NOMO-1 treated with DMSO at 0.1 percent for 48 hours (cell line): ENCODE results near the gene NDST3.

Source experiments
- DNase-seq: peaks from one replicate; lab custom pipeline; 2025; ENCODE audit not compliant: unreplicated experiment; lab: John Stamatoyannopoulos, UW

NDST3 gene

DNA sequence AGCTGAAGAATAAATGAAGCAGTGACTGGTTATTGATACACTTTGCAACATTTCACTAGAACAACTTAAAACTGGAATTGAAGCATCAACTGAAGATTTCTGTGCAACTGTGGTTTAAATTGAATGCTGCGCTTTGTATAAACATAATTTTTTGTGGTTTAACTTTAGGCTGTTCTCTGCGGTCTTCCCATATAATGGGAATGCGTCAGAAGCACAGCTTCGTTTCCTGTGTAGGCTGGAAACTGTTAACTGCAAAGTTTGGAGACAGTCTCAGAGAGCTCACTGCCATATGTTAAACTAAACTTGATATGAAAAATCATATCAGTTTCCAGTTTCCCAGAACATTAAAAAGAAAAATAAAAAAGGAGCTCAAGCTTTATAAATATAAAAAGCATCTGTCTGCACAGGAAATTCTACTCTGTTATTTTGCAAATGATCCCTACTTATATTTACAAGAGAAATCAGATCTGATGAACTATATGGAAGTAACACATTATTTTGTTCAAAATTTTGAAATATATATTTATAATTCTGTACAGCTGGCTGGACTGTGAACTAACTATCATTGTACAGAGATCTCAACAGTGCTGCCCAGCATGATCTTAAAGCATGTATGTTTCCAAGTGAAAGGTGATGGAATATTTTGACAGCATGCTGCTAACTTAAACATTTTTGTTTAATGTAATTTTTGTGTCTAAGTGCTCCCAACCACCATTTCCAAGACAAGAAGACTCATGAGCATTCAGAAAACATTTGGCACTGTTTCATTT lies 139.9 kb downstream of the NDST3 start:
- peak; percentile 20 for DNase-seq

DNA sequence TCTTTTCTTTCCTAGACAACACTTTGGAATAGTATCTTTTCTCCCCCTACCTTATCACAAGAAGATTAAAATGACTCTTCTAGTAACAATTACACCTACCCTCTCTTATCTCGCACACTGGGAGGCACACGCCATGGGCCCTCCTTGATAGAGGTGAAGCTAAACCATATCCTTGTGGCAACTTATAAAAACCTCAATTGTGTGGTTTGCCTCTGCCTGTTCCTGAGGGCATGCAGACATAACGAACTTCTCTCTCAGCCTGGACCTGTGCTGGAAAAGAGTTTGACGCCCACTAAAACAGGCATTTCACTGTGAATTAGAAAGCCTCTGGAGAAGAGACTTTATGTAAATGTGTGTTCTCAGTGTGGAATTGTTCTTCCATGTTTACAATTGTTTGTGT lies 141.2 kb downstream of the NDST3 start:
- no peak for DNase-seq

DNA sequence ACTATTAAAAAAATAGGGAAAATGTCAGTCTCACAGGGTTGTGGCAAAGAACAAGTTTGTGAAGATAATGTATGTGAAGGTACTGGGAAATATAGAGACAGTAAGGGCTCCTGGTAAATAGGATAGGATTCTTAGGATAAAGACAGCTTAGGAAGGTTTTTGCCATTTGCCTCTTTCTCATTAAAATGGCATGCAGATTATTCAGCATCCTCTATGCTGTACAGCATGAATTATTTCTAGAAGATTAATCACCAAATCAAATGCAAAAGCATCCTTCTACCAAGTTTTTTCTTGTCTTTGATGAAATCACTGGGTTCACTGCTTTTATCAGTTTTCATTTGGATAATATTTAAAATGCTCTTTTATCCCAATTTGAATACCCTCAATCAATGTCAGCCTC lies 142.8 kb downstream of the NDST3 start:
- DNase-seq = no peak

DNA sequence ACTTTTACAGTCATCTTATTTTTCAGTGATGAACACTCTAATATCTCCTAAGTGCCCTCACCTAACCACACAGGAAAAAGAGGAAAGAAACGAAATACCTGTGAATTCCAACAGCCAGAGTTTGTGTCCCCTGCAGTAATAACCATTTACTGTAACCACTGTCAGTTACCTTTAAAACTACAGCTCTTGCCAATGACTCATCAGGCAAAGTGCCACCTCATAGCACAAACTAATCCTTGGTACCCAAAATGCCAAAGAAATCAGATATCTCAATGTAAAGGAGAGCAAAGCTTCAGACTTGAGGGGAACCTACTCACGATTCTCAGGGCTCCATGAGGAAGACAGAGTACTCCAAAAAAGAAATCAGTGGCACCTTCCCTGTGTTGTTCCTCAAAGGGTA lies 146.5 kb downstream of the NDST3 start:
- DNase-seq = no peak

DNA sequence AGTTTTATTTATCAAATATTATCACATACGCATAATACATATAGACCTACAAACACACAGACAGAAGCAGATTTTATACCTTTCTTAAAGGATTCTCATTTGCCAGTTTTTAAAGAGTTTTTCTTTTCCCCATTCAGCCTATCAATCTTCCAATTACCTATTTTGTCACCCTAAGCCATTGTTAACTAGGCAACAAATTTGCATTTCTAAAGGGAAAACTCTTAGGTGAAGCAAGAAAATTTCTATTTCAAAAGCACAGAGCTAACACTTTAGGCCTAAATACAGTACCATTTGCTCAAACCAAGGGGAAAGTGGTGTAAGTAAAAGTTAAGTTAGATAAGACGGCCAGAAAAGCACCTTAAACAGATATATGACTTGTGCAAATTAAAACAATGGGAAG lies 156.6 kb downstream of the NDST3 start:
- no peak for DNase-seq

DNA sequence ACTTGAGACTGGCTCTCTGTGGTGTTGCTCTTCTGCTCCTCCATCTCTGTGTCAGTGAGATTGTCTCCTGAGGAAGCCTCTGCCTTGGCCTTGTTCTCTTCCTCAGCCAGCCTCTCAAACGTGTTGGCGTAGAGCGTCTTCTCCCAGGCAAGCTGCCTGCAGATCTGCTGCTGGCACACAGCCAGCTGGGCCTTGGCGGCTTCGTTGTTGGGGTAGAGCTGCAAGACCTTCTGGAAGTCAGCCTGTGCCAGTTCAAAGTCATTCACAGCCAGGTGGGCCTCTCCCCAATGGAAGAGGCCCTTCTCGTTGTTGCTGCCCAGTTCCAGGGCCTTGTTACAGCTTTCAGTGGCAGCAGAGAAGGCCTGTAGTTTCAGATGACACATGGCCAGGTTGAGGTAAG lies 159.1 kb downstream of the NDST3 start:
- DNase-seq = no peak

DNA sequence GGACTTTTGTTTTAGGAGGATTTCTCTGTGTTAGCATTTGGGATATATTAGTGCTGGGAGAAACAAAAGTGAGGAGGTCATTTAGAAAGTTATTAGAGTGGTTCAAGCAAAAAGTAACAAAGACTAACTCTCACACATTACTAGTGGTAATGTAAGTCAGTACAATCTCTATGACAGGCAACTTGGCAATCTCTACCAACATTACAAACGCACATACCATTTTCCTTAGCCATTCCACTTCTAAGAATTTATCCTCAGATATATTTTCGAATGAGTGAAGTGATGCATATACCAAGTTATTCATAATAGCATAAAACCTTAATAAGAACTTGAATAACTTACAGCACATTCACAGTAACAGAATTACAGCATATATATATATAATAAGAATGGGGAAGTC lies 172.3 kb downstream of the NDST3 start:
- DNase-seq = no peak

DNA sequence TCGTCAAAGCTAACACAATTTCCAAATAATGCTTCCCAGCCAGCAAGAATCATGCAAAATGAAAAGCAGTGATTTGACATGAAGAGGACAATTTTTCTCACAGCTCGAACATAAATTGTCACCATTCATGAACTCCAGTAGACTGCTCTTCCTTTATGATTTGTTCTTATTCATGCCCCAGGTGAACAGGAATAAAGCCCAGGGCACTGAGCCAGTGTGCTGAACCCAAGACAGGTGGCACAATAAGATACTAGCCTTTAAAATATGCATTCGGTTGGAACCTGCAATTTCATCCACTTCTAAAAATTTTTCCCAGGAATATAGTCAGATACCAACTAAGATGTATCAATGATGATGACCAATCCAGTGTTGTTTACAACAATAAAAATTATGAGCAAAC lies 178.8 kb downstream of the NDST3 start:
- DNase-seq = no peak

DNA sequence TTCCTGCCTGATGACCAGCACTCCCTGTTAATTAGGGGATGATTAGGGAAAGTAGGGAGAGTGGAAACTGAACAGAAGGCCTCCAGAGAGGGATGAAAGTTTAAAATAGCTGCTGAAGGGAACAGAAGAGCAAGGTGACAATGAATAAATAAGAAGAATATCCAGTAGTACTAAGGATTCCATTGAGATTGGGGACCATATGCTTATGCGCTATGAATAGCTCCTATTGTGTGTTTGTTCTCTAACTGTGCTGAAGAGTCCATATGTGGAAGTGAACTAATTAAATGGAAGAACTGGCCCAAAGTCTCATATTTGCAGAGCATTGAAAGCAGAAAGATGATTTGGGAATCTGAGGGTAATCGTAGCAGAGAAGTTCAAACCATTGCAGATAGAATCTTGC lies 181.5 kb downstream of the NDST3 start:
- DNase-seq = no peak

DNA sequence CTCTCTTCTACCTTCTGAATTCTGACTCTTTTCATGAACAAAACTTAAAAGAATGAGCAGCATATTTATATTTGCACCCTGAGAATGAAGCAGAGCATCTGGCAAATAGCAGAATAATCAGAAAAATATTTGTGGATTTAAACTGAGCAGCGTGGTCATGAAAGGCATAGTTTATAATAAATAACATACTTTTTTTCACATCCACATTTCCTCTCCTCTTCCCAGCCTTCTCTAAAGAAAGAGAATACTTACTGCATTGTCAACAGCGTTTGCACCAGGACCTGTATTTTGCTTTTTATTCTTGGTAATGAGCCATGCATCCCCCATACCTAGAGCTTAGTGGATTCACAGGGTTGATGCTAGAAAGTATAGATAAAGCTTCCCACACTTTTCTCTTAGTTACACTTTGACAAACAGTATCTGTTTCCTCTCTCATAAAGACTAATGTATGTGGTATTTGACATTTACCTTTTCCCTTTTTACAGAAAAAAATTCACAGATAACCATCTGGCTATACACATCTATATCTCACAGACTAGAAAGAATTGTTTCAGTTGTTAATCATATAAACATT lies 187.0 kb downstream of the NDST3 start:
- no peak for DNase-seq

DNA sequence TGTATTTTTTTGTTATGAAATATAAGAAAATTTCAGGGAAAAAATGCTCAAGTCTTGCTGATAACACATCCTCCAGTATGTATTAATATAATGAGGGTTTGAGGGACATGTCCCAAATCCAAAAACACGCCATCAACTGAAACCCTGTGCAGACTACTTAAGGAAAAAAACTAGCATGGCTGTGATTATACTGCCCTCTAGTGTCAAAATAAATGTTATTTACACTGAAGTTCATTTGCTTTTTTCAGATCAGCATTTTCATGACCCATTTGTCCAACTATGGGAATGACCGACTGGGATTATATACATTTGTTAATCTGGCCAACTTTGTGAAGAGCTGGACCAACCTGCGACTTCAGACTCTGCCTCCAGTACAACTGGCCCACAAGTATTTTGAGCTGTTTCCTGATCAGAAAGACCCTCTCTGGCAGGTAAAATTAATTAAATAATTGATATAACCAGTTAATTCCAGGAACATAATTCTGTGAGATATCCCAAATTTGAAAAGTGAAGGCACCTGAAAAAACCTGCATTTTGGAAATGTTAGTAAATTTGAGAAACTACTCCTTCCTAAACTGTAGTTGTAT lies 190.1 kb downstream of the NDST3 start:
- peak; percentile 49 for DNase-seq

DNA sequence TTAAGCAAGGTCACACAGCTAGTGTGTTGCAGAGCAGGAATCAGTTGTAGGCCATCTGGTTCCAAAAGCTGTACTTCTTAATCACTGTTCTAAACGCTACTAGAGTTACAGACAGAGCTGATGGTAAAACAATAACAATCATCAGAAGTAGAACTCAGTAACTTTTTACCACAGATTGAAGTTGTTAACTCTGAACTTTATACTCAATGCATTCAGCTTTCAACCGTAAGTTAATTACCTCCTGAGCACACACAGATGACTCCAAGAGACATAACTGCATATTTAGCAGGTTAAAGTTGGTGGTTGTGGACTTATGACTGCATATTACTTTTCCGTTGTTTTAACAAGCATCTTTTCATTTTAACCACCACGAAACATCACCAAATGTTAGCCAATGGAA lies 191.2 kb downstream of the NDST3 start:
- DNase-seq = no peak

DNA sequence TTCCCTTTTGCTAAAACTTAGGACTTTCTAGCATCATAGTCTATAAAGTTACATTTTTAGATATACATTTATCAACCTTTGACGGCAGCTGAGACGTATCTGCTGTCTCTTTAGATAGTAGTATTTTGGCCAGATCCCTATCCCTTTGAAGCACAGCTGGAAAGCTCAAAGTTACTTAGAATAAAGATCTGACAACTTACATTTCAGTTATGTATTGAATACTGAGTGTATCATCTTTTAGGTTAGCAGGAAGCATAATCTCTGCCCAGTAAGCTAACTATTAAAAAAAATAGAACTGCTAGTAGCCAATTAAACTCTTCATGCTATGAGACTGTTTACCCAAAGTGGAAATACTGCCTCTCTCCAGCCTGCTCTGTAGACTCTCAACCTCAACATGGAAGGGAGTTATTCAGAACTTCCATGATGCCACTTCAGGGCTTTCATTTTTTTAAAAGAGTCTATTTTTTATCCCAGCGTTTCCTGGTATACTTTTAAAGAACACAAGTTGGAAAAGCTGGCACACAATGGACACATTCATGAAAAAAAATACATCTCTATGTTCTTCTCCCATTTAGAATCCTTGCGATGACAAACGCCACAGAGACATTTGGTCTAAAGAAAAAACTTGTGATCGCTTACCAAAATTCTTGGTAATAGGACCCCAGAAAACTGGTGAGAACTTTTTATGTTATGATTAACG lies 192.2 kb downstream of the NDST3 start:
- no peak for DNase-seq

DNA sequence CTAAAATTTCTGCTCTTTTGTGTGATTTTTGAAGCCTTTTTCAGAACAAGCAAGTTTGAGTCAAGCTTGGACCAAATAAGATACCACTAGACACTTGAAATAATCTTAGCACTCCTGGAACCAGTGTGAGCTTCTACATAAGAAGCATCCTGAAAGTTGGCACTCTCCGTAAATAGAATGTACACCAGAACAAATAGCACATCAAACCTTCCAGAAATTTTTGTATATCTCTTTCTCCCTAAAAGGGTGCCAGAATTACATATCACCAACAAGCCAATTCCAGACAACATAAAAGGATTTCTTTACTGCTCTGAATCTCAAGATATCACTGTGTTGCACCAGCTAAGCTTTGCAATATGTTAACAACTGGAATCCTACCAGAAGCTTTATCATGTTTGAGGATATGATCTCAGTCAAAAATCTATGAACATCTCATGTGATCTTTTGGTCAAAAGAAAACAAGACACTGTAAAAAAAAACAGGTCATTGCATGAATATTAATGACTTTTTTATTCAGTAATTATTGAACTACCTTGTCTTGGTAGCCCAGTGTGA lies 201.4 kb downstream of the NDST3 start:
- DNase-seq = no peak

DNA sequence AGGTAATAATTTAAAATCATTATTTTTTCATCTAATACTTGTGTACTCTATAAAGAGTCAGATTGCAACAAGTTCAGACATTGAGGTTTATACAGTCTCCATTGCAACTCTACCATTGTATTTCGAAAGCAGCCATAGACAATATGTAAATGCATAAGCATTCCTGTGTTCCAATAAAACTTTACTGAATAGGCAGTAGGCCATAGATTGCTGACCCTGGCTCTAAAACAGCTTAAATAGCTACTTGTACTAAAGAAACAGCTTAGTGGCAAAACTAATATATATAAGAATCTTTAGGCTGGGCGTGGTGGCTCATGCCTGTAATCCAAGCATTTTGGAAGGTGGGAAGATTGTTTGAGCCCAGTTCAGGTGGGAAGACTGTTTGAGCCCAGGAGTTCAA lies 203.2 kb downstream of the NDST3 start:
- DNase-seq = no peak

DNA sequence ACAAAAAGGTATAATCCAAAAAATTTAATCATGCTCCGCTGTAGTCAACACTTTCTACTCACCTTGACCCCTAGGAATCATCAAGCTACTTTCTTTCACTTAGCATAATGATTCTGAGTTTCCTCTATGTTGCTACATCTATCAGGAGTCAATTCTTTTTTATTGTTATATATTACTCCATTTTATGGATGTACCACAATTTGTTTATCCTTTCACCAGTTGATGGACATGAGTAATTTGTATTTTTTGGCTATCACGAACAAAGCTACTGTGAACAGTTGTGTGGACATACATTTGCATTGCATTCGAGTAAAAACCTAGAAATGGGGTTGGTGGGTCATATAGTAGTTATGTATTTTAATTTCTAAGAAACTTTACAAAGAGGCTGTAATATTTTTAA lies 215.6 kb downstream of the NDST3 start:
- DNase-seq = no peak

DNA sequence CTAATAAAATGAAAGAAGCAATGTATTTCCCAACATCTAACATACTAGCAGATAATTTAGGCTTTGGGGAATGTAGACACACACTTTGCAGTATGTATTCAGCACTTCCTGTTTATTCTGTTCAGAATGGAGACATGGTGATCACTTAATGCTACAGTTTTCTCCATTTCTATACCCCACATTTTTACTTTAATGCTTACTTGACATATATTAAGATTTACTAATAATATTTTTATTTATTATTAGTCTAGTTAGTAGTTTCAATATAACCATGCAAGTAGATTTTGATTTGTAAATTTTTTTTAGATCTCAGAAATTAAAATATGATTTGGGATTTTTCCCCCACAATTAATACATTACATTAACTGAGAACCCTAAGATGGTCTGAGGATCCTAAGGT lies 220.1 kb downstream of the NDST3 start:
- DNase-seq = no peak

DNA sequence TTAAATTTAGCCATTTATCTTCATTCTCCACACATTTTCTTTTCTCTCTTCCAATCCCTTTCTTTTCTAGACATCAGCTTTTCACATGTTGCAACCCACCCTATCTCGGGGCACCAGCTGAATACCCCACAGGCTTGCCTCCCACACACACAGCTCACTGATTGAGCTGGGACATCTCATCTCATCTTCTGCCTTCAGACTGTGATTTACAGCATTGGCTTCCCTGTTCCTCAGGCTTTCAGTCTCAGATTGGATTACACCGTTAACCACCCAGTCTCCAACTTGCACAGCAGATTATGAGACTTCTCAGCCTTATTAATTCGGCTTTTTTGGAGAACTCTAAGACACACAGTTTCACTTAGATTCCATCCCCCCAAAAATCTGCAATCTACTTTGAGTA lies 224.8 kb downstream of the NDST3 start:
- DNase-seq = no peak

DNA sequence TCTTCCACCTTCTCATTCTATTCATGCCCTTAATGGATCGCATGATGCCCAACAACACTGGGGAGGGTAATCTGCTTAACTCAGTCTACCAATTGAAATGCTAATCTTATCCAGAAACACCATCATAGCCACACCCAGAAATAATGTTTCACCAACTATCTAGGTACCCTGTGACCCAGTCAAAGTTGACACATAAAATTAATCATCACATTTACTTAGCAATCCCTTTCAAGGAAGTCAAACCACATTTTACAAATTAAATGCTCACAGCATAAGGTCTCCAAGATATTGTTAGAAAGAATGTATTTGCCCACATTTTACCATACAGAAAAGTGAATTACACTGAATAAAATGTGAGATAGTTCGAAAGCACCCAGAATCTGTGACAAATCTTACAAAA lies 226.0 kb downstream of the NDST3 start:
- DNase-seq = no peak

DNA sequence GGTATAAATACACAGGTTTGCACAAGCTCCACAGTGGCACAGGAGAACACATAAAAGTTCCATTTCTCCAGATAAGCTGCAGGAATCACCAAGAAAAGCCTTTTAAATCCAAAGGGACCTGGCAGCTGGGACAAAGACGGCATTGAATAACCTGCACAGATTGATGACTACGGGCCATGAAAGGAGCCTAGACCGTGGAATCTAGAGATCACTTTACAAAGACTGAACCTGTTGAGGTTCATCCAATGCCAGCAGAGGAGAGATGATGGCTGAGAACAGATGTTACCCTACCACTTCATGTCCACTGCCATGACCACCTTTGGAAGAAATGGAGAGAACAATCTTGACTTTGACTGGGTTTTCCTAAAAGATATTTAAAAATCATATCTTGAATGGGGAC lies 229.8 kb downstream of the NDST3 start:
- DNase-seq = no peak

DNA sequence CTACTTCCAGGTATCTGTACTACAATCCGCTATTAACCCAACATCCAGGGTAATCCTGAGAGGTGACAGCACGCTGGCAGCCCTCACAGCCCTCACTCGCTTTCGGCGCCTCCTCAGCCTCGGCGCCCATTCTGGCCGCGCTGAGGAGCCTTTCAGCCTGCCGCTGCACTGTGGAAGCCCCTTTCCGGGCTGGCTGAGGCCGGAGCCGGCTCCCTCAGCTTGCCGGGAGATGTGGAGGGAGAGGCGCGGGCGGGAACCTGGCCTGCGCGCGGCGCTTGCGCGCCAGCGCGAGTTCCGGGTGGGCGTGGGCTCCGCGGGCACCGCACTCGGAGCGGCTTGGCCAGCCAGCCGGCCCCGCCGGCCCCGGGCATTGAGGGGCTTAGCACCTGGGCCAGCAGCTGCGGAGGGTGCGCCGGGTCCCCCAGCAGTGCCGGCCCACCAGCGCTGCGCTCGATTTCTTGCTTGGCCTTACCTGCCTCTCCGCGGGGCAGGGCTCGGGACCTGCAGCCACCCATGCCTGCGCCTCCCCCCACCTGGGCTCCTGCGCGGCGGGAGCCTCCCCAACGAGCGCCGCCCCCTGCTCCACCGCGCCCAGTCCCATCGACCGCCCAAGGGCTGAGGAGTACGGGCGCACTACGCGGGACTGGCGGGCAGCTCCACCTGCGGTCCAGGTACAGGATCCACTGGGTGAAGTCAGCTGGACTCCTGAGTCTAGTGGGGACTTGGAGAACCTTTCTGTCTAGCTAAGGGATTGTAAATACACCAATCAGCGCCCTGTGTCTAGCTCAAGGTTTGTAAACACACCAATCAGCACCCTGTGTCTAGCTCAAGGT lies 231.2 kb downstream of the NDST3 start:
- DNase-seq = no peak
